ENCODE results near the gene RBM17. TPM values are rescaled to one million over a fixed set of nuclear protein-coding genes. Genes with fewer than 3 reads are reported as not detected.

The RBM17 gene
- total RNA-seq, 1 experiment from 2014 or later: 129 TPM

- peaks cover 28% of the 10 kb centered on the region for H3K79me2 ChIP-seq (ENCODE audit: insufficient read depth, low read length)
- BruUV-seq (replicated peaks): no TSS peak
- intact Hi-C loops (cut with micrococcal nuclease): no loop called here
- no peaks in the 10 kb centered on the region for H3K9me3 ChIP-seq (ENCODE audit: control insufficient read depth in 1 of 2, insufficient read depth in 1 of 2, low read depth in 1 of 2, low read length in 2 of 2)
- no peaks in the 10 kb centered on the region for H3K4me1 ChIP-seq (ENCODE audit: control insufficient read depth in 1 of 2, insufficient read depth in 2 of 2, low read length in 2 of 2)
- ChIA-PET POLR2A (no interaction called here), RAD21 (ENCODE audit: low non-redundant PET in 1 of 2, low total read pairs in 2 of 2, uncharacterized antibody in 2 of 2, unreplicated experiment in 2 of 2) (no interaction called here), CTCF (no interaction called here)
- no peak overlapping the region for H3K27ac ChIP-seq (ENCODE audit: low read depth, low read length)
- H3K36me3 ChIP-seq (ENCODE audit: control insufficient read depth in 1 of 2, insufficient read depth in 2 of 2, low read length in 2 of 2): peaks cover 46 to 51% of the 10 kb centered on the region in 2 experiments
- peaks cover 5% of the 10 kb centered on the region; the same call in 1 of the 2 replicates for H4K20me1 ChIP-seq (ENCODE audit: insufficient read depth)
- H3K27me3 ChIP-seq (ENCODE audit: insufficient read depth, low read length): no peaks in the 10 kb centered on the region
- TF ChIP-seq POLR2AphosphoS5 (IDR thresholded peaks at IDR 0.05; ENCODE audit: low read depth, low read length) (no peak), SRF (IDR thresholded peaks at IDR 0.05; ENCODE audit: low read depth) (no peak), ZBTB33 (IDR thresholded peaks at IDR 0.05; ENCODE audit: extremely low read depth, insufficient replicate concordance, low read length) (no peak), TCF7L2 (IDR thresholded peaks at IDR 0.05; ENCODE audit: borderline replicate concordance, extremely low read depth, insufficient read depth, insufficient read length) (no peak), EZH2phosphoT487 (IDR thresholded peaks at IDR 0.05; ENCODE audit: borderline replicate concordance) (no peak), EGR1 (IDR thresholded peaks at IDR 0.05; ENCODE audit: low read depth) (no peak), RAD21 (IDR thresholded peaks at IDR 0.05; ENCODE audit: low read depth) (no peak), ZNF274 (IDR thresholded peaks at IDR 0.05; ENCODE audit: low read depth, low read length) (no peak), JUND (IDR thresholded peaks at IDR 0.05) (no peak), POLR2A (IDR thresholded peaks at IDR 0.05; ENCODE audit: borderline replicate concordance, extremely low read depth, insufficient read depth, insufficient read length) (no peak), ELF1 (IDR thresholded peaks at IDR 0.05; ENCODE audit: borderline replicate concordance, low read depth) (no peak), SP1 (IDR thresholded peaks at IDR 0.05; ENCODE audit: low read depth) (no peak), ZFX (IDR thresholded peaks at IDR 0.05) (no peak)
- TF ChIP-seq, protein P1, sequence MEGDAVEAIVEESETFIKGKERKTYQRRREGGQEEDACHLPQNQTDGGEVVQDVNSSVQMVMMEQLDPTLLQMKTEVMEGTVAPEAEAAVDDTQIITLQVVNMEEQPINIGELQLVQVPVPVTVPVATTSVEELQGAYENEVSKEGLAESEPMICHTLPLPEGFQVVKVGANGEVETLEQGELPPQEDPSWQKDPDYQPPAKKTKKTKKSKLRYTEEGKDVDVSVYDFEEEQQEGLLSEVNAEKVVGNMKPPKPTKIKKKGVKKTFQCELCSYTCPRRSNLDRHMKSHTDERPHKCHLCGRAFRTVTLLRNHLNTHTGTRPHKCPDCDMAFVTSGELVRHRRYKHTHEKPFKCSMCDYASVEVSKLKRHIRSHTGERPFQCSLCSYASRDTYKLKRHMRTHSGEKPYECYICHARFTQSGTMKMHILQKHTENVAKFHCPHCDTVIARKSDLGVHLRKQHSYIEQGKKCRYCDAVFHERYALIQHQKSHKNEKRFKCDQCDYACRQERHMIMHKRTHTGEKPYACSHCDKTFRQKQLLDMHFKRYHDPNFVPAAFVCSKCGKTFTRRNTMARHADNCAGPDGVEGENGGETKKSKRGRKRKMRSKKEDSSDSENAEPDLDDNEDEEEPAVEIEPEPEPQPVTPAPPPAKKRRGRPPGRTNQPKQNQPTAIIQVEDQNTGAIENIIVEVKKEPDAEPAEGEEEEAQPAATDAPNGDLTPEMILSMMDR (IDR thresholded peaks at IDR 0.05 in 2 of 3, conservative IDR thresholded peaks at IDR 0.05 in 1 of 3; ENCODE audit: borderline replicate concordance in 1 of 3, insufficient read depth in 1 of 3, low read depth in 2 of 3, low read length in 2 of 3): no peak
- H3K4me2 ChIP-seq (ENCODE audit: low read length): no peak overlapping the region
- no peak overlapping the region for H3K9ac ChIP-seq (ENCODE audit: low read length)
- H3K9me2 ChIP-seq (ENCODE audit: insufficient read depth): no peaks in the 10 kb centered on the region
- H2AFZ ChIP-seq (ENCODE audit: low read depth, low read length, poor library complexity, severe bottlenecking): no peak overlapping the region
- H3K4me3 ChIP-seq (replicated peaks in 1 of 2; ENCODE audit: low read depth in 1 of 2, low read length in 2 of 2): no peak overlapping the region
- no peak for ATAC-seq
- DNase-seq (ENCODE audit: low read depth, low spot score): no peak
Measured at GRCh38 chr10:6115824-6116350, 27.1 kb downstream of the RBM17 start.

Measured in HCT116 (cell line).